ENCODE data around the gene LRP8.

Gene LRP8

DNA sequence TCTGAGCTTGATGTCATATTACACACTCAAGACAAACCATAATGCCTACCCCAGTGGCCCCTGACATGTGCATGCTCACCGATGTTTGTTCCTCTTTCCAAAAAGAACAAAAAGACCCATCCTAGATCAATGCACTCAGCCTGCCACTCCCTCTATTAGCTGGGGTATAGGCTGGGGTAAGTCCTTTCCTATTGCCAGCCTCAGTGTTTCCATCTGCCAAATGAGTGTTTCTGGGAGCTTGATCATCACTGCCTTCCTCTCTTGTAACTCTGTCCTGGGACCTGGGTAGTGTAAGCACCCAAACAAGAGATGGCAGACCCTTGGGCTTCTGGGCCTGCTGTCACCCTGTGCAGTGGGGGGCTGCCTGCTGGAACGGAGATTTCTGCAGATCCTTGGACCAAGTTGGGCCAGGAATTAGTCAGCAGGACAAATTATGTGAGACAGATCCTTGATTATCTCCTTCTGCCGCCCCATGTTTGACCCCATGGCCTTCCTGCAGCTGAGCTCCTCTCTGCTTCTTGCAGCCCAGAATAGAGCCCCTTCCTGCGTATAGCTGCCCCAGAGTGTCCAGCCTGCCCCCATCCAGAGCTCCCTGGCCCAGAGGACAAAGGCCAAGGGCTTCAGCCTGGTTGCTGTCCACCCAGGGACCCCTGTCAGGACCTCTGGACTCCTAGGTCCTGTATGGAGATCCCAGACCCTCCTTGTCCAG is 31.5 kb upstream of the LRP8 start:
- no peak for DNase-seq

GRCh38 chr1:53356637-53357036 is 28.8 kb upstream of the LRP8 start:
- no peak for DNase-seq

DNA sequence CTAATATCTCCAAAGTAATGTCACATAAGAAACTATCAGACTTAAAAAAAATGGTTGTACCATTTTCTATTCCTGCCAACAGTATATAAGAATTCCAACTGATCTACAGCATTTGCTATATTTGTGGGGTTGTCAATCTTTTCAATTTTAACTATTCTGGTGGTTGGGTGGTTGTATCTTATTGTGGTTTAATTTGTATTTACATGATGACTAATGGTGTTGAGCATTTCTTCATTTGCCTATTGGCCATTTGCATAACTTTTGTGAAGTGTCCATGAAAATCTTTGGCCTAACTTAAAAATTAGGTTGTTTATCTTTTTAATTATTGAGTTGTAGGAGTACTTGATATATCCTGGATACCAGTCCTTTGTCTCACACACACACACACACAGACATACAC is 26.2 kb upstream of the LRP8 start:
- DNase-seq: no peak

DNA sequence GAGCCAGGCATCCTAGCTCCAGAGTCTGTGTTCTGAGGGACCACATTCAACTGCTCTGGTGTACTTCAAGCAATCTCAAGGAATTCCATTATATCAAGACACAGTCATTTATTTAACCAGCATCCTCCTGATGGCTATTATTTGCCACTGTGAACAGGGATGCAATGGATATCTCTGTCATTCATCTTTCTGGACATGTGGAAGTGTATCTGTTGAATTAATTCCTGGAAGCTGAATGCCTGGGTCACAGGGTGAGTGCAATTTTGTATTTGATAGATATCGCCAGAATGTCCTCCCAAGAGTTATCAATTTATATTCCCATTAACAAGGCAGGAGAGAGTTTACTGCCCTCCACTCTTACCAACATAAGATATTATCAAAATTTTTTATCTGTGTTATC is 24.7 kb upstream of the LRP8 start:
- no peak for DNase-seq

DNA sequence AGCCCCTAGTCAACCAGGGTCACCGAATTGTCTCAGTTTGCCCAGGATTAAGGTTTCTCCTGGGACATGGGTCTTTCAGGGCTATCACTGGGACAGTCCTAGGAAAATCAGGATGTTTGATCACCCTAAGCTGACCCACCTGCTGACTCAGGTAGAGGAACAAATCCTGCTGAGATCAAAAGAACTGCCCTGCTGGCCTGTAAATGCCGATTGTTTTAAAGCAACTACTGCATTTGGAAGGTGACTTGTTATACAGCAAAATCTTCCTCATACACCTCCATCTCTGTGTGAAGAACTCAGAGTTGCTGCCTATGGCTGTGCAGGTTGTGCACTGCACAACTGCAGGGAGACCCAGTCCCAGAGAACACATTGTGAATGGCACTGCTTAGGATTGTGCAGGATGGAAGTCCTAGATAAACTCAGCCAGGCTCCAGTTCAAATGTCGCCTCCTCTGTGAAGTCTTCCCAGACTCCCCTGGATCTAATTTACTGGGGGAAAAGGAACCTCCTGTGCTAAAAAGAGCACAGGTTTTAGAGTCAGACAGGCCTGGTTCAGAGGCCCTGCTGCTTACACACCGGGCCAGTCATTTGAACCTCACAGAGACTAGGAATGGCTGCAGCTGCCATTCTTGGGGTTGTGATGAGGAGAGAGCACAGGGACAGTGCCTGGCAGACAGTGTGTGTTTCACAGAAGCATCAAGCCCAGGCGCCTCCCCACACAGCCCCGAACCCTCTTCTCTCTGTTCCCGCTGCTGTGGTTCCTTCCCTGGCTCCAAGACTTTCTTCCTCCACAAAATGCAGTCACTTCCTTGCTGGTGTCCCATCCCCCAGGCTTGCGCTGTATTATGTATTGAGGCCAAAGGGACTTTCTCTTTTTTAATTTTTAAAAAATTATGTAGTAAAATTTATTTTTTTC is 23.2 kb upstream of the LRP8 start:
- DNase-seq: no peak

GRCh38 chr1:53349968-53350852 is 22.3 kb upstream of the LRP8 start:
- DNase-seq: no peak

- DNase-seq: no peak
Observed at GRCh38 chr1:53349369-53349835, 21.5 kb upstream of the LRP8 start.

- DNase-seq: no peak
Observed at GRCh38 chr1:53348486-53349368, 20.9 kb upstream of the LRP8 start.

DNA sequence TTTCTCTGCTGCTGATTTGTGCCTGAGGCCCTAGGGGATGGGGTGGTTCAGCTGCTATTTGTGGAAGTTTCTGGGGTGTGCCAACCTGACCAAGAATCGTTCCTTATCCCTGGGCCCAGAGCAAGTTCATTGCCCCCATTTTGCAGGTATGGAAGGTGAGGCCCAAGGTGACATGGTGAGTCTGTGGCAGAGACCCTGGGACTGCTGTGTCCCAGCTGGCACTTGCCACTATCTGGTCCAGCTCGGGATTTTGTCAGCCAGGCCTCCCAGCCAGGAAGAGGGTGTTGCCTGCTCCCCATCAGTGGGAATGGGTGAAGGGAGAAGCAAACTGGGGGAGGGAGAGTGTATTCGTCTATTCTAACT is 18.9 kb upstream of the LRP8 start:
- no peak for DNase-seq

DNA sequence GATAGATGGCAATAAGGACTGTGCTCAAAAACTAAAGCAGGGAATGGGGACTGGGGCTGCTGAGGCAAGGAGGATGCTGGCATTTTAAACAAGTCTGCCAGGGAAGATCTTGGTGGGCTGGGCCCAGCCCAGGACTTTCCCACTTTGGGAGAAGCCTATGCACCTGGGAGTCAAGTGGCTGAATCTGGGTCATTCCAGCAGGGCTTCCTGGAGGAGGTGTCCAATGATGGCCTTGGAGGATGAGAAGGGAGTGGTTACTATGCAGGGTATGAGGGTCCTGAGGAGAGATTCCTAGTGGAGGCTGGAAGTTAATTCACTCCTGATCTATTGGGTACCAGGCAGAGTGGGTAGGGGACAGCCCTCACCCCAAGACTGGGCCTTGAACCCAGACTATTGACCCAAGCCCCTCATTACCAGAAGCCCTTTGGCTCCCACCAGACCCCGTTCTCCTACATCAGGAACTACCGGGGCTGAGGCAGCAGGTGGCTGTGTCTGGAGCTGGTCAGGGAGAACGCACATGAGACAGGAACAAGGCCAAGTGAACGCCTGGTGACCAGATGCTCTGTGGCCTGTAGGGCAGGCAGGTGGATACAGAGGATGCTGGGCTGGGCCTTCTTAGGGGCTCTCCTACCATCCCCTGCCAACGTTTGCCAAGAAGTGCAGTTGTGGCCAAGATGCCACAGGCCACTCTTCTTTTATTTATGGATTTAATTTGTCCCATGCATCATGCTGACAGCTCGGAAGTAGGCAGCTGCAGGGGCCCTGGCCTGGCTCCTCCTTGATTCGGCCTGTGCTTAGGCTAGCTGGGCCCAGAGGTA is 18.3 kb upstream of the LRP8 start:
- no peak for DNase-seq

GRCh38 chr1:53344921-53345838 is 17.3 kb upstream of the LRP8 start:
- no peak for DNase-seq

GRCh38 chr1:53343831-53344668 is 16.2 kb upstream of the LRP8 start:
- no peak for DNase-seq

DNA sequence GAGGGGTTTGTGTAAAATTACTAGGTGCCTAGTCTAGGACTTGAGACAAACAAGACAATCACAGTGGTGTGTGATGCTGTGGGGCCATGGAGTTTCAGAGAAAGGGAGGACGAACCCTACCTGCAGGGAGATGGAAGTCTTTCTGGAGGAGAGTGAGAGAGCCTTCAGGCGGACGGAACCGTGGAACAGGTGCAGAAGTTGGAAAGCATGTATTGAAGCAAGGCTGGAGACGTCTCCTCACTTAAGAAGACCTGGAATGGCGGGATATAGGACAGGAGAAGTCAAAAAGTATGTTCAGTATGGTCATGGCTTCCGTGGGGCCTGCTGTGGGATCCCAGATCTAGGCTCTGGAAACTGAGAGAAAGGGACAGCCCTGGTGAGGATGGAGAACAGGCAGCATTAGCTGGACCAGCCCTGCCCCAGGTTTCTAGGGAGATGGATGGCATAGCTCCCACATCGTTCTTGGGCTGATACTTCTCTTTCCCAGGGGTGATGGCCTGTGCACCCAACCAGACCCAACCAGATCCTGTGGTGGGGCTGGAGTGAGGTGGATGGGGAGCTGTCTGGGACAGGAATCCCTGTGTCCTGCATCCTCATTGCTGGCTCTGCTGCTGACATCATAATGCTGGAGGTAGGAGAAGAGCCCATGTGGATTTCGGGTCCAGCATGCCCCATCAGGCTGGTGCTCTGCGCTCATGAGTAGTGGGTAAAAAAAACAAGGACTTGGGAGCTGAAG is 15.0 kb upstream of the LRP8 start:
- DNase-seq: no peak

GRCh38 chr1:53341961-53342707 is 14.3 kb upstream of the LRP8 start:
- DNase-seq: no peak

- no peak for DNase-seq
Observed at GRCh38 chr1:53341521-53341895, 13.6 kb upstream of the LRP8 start.

DNA sequence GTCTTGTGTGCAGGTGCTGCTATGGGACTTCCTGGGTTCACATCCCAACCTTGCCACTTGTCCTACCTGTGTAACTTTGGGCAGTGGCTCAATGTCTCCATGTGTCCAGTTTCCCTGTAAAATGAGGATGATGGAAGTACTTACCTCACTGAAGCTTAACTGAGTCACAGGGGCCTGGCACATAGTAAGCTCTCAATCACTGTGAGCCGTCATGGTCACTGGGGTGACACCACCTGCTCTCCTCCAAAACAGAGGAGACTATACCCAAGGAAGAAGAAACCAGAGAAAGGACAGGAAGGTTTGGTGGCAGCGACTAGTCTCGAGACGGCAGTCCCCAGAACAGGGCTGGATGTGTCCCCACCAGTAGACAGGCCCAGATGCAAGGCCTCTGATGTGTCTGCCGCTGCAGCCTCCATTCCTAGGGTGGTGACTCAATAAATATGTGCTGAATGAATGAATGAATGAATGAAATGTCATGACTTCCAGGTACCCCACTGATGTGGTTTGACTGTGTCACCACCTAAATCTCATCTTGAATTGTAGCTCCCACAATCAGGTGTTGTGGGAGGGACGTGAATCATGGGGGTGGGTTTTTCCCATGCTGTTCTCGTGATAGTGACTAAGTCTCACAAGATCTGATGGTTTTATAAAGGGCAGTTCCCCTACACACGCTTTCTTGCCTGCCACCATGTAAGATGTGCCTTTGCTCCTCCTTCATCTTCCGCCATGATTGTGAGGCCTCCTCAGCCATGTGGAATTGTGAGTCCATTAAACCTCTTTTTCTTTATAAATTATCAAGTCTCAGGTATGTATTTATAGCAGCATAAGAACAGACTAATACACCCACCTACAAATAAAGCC is 13.0 kb upstream of the LRP8 start:
- no peak for DNase-seq

Data from DMS53 (cell line).